ENCODE results near the gene HLA-DPB1. TPM values are rescaled to one million over a fixed set of nuclear protein-coding genes. Genes with fewer than 3 reads are reported as not detected.

The HLA-DPB1 gene
- polyA plus RNA-seq (2012; ENCODE audit: low read depth, missing spikeins) = 654 TPM

- peak; percentile 40 for DNase-seq (ENCODE audit: insufficient read length, low spot score)
- peak; percentile 95 for FAIRE-seq
- TF ChIP-seq POU2F2 (IDR thresholded peaks at IDR 0.05; ENCODE audit: low read depth, low read length) = peak; percentile 65
- peak; percentile 86 for TF ChIP-seq TAF1 (IDR thresholded peaks at IDR 0.05; ENCODE audit: low read depth, low read length)
- peak; percentile 86 for TF ChIP-seq POLR2AphosphoS5 (IDR thresholded peaks at IDR 0.05; ENCODE audit: low read depth, low read length)
- TF ChIP-seq SPI1 (IDR thresholded peaks at IDR 0.05; ENCODE audit: low read depth, low read length) = peak; percentile 19; the same call in 1 of the 2 replicates
- no peak for TF ChIP-seq PAX5 (IDR thresholded peaks at IDR 0.05; ENCODE audit: insufficient read depth, low read length, severe bottlenecking)
- peak; percentile 93 for TF ChIP-seq POLR2A (IDR thresholded peaks at IDR 0.05; ENCODE audit: low read depth, low read length)
Observed at GRCh38 chr6:33075568-33076405, at the start of gene HLA-DPB1. TSS of gene HLA-DPB1 (plus strand) at chr6:33075990. CDS start at chr6:33076042, 52 bp downstream.

GRCh38 chr6:33028220-33028849 is 47.5 kb upstream of the HLA-DPB1 start:
- DNase-seq (ENCODE audit: insufficient read length, low spot score) (no peak), FAIRE-seq (peak; percentile 88)
- no peak for TF ChIP-seq POU2F2 (IDR thresholded peaks at IDR 0.05; ENCODE audit: low read depth, low read length)
- TF ChIP-seq POLR2A (IDR thresholded peaks at IDR 0.05; ENCODE audit: low read depth, low read length) = peak; percentile 46; the same call in 1 of the 2 replicates
- TF ChIP-seq POLR2AphosphoS5 (IDR thresholded peaks at IDR 0.05; ENCODE audit: low read depth, low read length) = peak; percentile 56
- TF ChIP-seq SPI1 (IDR thresholded peaks at IDR 0.05; ENCODE audit: low read depth, low read length) = peak; percentile 82

- TF ChIP-seq PAX5 (IDR thresholded peaks at IDR 0.05; ENCODE audit: insufficient read depth, low read length, severe bottlenecking) = no peak
- TF ChIP-seq POLR2AphosphoS5 (IDR thresholded peaks at IDR 0.05; ENCODE audit: low read depth, low read length) = peak; percentile 94
- peak; percentile 75 for TF ChIP-seq TAF1 (IDR thresholded peaks at IDR 0.05; ENCODE audit: low read depth, low read length)
- TF ChIP-seq POU2F2 (IDR thresholded peaks at IDR 0.05; ENCODE audit: low read depth, low read length) = peak; percentile 75
- peak; percentile 37 for TF ChIP-seq SPI1 (IDR thresholded peaks at IDR 0.05; ENCODE audit: low read depth, low read length)
- TF ChIP-seq POLR2A (IDR thresholded peaks at IDR 0.05; ENCODE audit: low read depth, low read length) = peak; percentile 87
- FAIRE-seq (peak; percentile 98), DNase-seq (ENCODE audit: insufficient read length, low spot score) (no peak)
Observed at GRCh38 chr6:33029328-33030184, 46.2 kb upstream of the HLA-DPB1 start.

GRCh38 chr6:33030245-33030644 is 45.5 kb upstream of the HLA-DPB1 start:
- DNase-seq (ENCODE audit: insufficient read length, low spot score) = no peak
- TF ChIP-seq SPI1 (IDR thresholded peaks at IDR 0.05; ENCODE audit: low read depth, low read length) (no peak), PAX5 (IDR thresholded peaks at IDR 0.05; ENCODE audit: insufficient read depth, low read length, severe bottlenecking) (no peak), POLR2A (IDR thresholded peaks at IDR 0.05; ENCODE audit: low read depth, low read length) (no peak), POU2F2 (IDR thresholded peaks at IDR 0.05; ENCODE audit: low read depth, low read length) (no peak), TAF1 (IDR thresholded peaks at IDR 0.05; ENCODE audit: low read depth, low read length) (no peak), POLR2AphosphoS5 (IDR thresholded peaks at IDR 0.05; ENCODE audit: low read depth, low read length) (no peak)
- FAIRE-seq = peak; percentile 73

- FAIRE-seq = no peak
- TF ChIP-seq POLR2A (IDR thresholded peaks at IDR 0.05; ENCODE audit: low read depth, low read length) = no peak
- TF ChIP-seq PAX5 (IDR thresholded peaks at IDR 0.05; ENCODE audit: insufficient read depth, low read length, severe bottlenecking) = no peak
- no peak for TF ChIP-seq SPI1 (IDR thresholded peaks at IDR 0.05; ENCODE audit: low read depth, low read length)
- TF ChIP-seq TAF1 (IDR thresholded peaks at IDR 0.05; ENCODE audit: low read depth, low read length) = no peak
- TF ChIP-seq POU2F2 (IDR thresholded peaks at IDR 0.05; ENCODE audit: low read depth, low read length) = no peak
- TF ChIP-seq POLR2AphosphoS5 (IDR thresholded peaks at IDR 0.05; ENCODE audit: low read depth, low read length) = no peak
- DNase-seq (ENCODE audit: insufficient read length, low spot score) = no peak
Observed at GRCh38 chr6:33034554-33034953, 41.2 kb upstream of the HLA-DPB1 start.

GRCh38 chr6:33036535-33036934 is 39.3 kb upstream of the HLA-DPB1 start:
- DNase-seq (ENCODE audit: insufficient read length, low spot score) (no peak), FAIRE-seq (no peak)
- TF ChIP-seq SPI1 (IDR thresholded peaks at IDR 0.05; ENCODE audit: low read depth, low read length) = no peak
- TF ChIP-seq POLR2A (IDR thresholded peaks at IDR 0.05; ENCODE audit: low read depth, low read length) = no peak
- TF ChIP-seq TAF1 (IDR thresholded peaks at IDR 0.05; ENCODE audit: low read depth, low read length) = no peak
- no peak for TF ChIP-seq POLR2AphosphoS5 (IDR thresholded peaks at IDR 0.05; ENCODE audit: low read depth, low read length)
- no peak for TF ChIP-seq PAX5 (IDR thresholded peaks at IDR 0.05; ENCODE audit: insufficient read depth, low read length, severe bottlenecking)
- no peak for TF ChIP-seq POU2F2 (IDR thresholded peaks at IDR 0.05; ENCODE audit: low read depth, low read length)

- TF ChIP-seq POU2F2 (IDR thresholded peaks at IDR 0.05; ENCODE audit: low read depth, low read length) (peak; percentile 91), POLR2AphosphoS5 (IDR thresholded peaks at IDR 0.05; ENCODE audit: low read depth, low read length) (no peak)
- DNase-seq (ENCODE audit: insufficient read length, low spot score) (no peak), FAIRE-seq (peak; percentile 74)
Observed at GRCh38 chr6:33040157-33040556, 35.6 kb upstream of the HLA-DPB1 start.

- FAIRE-seq = peak; percentile 91
Observed at GRCh38 chr6:33049323-33050013, 26.3 kb upstream of the HLA-DPB1 start.

More at GRCh38 chr6:33049323-33050013, 26.3 kb upstream of the HLA-DPB1 start:
- no peak for TF ChIP-seq POU2F2 (IDR thresholded peaks at IDR 0.05; ENCODE audit: low read depth, low read length)
- TF ChIP-seq POLR2AphosphoS5 (IDR thresholded peaks at IDR 0.05; ENCODE audit: low read depth, low read length) = no peak
- no peak for DNase-seq (ENCODE audit: insufficient read length, low spot score)
